GM12872 (cell line): ENCODE data around the gene CLEC16A.

Experiments
- TF ChIP-seq, protein P1 (sequence below): IDR thresholded peaks from 3 replicates; pipeline ENCODE4 v1.5.1; 2011; ENCODE audit warnings: low read depth, mild to moderate bottlenecking, low read length, moderate library complexity; ENCODE audit not compliant: insufficient read depth

Gene CLEC16A

DNA sequence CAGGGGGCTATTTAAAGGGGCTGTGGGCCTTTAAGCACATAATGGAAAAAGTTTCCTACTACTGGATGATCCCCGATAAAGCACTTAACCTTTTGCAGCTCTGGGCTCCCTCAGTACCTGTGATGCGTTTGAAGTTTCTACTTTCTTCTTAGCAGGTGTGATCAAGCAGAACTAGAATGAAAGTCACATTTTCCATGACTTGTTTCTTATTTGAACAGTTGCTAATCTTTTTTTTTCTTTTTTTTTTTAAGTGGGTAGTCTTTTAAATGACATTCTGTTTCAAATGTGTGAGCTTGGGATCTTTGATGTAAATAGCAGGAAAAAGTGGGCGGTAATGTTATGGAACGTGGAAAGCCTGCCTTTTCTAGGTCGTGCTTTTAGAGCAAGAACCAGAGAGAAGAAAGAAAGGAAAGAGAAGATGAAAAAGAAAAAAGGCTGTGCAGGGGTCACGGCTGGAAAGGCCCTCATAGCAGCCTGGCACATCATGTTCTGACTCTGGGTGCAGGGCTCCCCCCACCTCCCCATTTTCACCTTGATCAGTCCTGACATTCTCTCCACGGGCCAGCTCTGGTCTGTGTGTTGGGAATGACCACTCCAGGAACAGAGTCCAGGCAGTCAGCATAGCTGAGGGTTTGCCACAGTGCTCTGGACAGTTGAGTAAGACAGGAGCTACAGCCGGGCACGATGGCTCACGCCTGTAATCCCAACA, 150.6 kb downstream of the CLEC16A start:
- TF ChIP-seq, protein P1, sequence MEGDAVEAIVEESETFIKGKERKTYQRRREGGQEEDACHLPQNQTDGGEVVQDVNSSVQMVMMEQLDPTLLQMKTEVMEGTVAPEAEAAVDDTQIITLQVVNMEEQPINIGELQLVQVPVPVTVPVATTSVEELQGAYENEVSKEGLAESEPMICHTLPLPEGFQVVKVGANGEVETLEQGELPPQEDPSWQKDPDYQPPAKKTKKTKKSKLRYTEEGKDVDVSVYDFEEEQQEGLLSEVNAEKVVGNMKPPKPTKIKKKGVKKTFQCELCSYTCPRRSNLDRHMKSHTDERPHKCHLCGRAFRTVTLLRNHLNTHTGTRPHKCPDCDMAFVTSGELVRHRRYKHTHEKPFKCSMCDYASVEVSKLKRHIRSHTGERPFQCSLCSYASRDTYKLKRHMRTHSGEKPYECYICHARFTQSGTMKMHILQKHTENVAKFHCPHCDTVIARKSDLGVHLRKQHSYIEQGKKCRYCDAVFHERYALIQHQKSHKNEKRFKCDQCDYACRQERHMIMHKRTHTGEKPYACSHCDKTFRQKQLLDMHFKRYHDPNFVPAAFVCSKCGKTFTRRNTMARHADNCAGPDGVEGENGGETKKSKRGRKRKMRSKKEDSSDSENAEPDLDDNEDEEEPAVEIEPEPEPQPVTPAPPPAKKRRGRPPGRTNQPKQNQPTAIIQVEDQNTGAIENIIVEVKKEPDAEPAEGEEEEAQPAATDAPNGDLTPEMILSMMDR = no peak

DNA sequence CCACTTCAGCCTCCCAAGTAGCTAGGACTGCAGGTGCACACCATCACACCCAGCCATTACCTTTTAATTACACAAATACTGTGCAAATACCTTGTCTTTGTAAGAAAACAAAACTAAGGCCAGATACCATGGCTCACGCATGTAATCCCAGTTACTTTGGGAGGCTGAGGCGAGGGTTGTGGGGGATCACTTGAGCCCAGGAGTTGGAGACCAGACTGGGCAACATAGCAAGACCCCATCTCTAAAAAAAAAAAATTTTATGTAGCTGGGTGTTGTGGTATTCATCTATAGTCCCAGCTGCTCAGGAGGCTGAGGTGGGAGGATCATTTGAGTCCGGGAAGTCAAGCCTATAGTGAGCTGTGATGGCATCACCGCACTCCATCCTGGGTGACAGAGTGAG, 151.6 kb downstream of the CLEC16A start:
- TF ChIP-seq, protein P1 = no peak

DNA sequence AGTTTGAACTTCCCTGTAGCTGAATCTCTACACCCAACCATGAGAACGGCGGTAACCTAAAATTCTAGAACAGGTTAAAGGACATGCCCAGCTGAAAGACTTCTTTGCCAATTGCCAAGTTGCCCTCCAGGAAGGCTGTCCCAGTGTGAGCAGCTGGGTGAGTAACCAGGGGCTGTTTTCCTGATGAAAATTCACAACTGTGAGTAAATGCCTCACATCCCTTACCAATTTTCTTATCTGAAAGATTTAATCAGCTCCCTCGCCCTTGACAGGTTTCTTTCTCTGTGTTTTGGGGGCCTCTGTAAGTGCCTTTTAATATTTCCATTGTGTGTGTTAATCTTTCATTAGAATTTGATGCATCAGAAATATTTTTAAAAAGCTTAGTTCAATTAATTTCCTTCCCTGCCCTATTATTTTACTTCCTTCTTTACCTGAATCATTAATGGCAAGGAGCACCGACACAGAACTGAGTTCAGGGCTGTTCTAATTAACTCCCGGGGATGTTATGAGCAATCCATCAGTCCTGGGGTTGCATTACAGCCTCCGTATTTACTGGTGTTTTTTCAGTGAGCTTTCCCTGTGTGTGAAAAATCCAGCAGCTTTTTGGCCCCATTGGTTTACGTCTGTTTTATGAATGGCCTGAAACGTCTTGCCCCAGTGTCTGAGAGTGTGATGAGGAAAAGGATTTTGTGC, 152.9 kb downstream of the CLEC16A start:
- TF ChIP-seq, protein P1 = no peak

DNA sequence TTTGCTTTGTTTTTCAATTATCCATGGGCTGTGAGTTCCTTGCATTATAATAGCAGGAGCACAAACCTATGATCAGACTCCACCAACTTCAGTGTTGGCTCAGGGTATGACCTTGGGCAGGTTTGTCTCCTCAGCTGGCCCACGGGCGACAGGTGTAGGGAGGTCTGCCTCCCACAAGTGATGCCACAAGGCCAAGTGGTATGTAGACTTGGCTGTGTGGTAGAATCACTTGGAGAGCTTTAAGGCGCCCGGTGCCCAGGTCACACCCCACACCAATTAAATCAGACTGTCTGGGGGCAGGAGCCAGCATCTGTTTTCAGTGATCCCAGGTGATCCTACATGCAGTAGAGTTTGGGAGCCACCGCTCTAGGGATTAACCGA, 153.4 kb downstream of the CLEC16A start:
- TF ChIP-seq, protein P1 = no peak

DNA sequence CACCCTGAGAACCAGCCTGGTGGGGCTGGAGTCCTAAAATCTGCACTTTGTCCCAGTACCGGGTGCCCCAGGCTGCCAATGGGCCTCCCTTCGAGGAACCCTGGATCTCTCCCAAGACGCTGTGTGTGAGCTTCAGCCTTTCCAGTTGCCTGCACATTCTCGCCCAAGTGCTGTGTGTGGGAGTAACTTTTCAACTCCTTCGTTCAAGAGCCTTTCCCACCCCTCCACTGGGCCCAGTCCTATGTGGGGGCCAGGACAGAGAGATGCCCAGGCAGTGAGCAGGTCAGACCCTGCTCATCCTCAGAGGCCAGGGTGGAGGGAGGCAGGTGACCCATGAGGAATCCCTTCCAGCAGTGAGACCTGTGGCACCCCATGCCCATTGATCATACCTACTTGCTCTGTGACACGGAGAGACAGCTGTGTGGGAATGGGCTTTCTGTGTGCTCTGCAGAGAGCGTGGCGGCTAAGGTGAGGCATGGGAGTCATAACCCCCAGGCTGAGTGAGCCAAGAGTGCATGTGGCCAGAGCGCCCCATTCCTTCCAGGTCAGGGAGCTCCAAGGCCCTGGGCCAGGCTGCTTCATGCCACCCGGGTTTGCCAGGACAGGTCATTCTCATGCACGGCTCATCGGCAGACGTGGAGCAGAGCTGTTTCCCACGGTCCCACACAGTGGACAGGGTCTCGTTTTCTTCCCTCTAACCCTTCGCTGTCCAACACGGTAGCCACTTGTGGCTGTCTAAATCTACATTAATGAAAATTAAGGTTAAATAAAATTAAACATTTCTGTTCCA, 154.4 kb downstream of the CLEC16A start:
- TF ChIP-seq, protein P1 = no peak

DNA sequence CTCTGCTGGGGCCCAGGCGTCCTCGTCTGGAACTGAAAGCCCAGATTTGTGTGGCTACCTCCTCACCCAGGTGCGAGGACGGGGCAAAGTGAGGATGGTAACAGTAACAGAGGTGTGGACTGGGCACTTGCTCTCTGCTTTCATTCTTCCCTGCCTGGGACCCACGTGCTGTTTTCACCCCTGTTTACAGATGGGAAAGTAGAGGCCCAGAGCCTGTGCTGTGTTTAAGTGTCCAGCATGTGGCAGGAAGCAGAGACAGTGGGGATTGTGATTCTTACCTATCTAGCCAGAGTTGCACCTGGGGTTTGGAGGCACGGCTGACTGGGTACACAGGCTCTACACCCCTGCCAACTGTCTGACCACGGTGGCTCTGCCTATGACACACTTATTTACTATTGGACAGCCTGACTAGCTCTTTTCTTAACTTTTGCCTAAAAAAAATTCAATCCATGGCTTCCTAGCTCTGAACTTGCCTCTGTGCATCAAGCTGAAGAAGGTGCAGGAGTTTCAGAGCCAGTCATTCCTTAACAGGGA, 155.4 kb downstream of the CLEC16A start:
- TF ChIP-seq, protein P1 = no peak

DNA sequence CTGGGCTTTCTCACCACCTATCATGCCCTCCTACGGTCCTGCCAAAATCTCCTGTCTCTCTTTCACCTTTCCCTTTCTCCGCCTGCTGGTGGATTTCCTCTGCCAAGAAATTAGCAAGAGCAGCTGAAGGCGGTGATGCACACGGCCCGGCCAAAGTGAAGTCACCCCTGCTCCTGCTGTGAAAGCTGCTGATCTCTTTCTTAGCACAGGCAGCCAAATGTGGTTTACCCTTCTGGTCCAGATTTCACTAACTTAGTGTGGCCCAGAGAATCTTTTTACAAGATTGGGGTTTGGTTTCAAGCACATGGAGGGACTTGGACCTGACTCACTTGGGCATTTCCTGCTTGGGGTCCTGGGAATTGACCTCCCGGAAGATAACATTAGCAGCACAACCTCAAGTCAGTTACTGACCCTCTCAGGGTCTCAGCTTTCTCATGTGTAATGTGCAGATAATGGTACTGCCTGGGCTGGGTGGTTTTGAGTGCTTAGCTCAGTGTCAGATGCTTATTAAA, 155.9 kb downstream of the CLEC16A start:
- TF ChIP-seq, protein P1 = peak; percentile 35
